Renal cortical epithelial cell (primary cell): ENCODE measurements around the gene HSPA5. TPM values are rescaled to one million over a fixed set of nuclear protein-coding genes. Genes with fewer than 3 reads are reported as not detected.

Experiments used
- DNase-seq: peaks from one replicate; pipeline ENCODE4 v3.0.0-alpha.2; 2011; ENCODE audit warnings: low read depth
- total RNA-seq: library from RNA; depleted of rRNA; stranded (reverse); fragments of >200 nt; gene quantifications from 2 replicates; pipeline ENCODE4 v1.2.3, GENCODE V29; 2014

The HSPA5 gene
- total RNA-seq, 1 donor from 2014 or later = 354 TPM

DNA sequence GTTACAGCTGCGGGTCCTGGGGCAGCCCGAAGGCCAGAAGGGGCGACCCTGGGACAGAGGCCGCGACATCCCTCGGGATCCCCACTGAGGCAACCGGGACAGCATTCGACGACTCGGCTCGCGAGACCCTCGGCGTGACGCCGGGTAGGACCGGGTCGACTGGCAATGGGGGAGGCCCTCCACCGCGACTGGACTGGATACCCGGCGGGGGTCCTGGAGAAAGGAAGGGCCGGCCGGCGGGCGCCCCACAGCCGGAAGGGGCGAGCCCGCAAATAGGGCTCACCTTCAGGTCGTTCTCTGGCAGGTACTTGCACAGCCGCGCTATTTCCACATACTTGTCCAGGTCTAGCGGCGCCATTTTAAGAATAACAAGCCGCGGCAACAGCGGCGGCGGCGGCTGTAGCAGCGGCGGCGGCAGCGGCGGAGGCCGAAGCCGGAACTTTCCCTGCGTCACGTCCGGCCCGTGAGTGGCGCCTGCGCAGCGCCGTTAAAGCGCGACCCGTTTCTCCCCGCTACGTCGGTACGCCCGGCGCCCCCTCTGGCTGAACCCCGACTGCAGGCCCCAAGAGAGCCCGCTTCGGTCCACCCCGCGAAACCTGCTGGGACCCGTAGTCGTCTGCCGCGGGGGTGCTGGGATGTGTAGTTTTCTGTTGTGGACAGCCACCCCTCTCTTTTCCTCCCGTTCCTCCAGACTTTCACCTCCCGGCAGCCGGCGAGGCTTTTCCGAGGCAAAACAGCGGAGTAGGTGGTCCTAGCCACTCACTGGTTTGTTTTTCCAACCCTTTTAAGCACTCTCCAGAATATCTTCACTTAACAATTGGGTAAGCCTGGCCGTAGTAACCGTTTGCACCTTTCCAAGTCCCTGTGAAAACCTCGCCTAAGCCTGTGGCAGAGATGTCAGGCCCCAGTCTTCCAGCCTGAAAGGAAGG is 51.5 kb downstream of the HSPA5 start, which contains the start of gene PPP6C:
TSS of gene PPP6C (minus strand) at position 443 of the 929 bp plus-strand sequence. CDS start at position 358, 85 bp downstream.
- DNase-seq = peak; percentile 86

DNA sequence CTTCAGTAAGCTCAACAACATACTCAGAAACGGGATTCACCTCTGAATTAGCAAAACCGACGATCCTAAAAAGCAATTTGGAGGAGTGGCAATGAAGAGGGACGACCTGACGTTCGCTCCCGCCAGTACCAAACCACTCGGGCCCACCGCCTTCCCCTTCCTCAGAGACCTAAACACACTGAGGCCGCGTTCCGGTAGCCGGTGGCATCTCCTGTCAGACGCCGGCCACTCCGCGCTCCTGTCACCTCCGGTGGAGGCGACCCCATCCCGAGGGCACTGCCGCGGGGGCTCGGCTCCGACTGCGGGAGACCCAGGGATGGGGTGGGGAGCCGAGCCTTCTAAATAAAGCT is 52.2 kb downstream of the HSPA5 start:
- DNase-seq = no peak

Other genes with a start within 250 kb of the HSPA5 start
- gene SCAI, start 97.8 kb downstream of the HSPA5 start, total RNA-seq = 2.4 and 9.1 TPM in 2 replicates
- gene PPP6C, start 51.5 kb downstream of the HSPA5 start, total RNA-seq = 16.7 and 26.4 TPM in 2 replicates
- 20.5 and 30.9 TPM in 2 replicates for gene RABEPK, start 40.8 kb downstream of the HSPA5 start, total RNA-seq
- 32.3 and 50.0 TPM in 2 replicates for gene GAPVD1, start 20.5 kb upstream of the HSPA5 start, total RNA-seq